Medulla oblongata (tissue), 1 donor: ENCODE measurements around the gene SLC29A3.
A peak's percentile ranks its signal among the peaks of the same experiment; 100 is the strongest.
"Not testable (repeated sequence)": the region's sequence is repeated elsewhere in the genome, so short reads cannot be mapped to it uniquely, and the experiment has no call there.

Experiments
- DNase-seq: peaks from one replicate; pipeline ENCODE4 v3.0.0-alpha.2; 2015; ENCODE audit errors: extremely low spot score

Gene SLC29A3

DNA sequence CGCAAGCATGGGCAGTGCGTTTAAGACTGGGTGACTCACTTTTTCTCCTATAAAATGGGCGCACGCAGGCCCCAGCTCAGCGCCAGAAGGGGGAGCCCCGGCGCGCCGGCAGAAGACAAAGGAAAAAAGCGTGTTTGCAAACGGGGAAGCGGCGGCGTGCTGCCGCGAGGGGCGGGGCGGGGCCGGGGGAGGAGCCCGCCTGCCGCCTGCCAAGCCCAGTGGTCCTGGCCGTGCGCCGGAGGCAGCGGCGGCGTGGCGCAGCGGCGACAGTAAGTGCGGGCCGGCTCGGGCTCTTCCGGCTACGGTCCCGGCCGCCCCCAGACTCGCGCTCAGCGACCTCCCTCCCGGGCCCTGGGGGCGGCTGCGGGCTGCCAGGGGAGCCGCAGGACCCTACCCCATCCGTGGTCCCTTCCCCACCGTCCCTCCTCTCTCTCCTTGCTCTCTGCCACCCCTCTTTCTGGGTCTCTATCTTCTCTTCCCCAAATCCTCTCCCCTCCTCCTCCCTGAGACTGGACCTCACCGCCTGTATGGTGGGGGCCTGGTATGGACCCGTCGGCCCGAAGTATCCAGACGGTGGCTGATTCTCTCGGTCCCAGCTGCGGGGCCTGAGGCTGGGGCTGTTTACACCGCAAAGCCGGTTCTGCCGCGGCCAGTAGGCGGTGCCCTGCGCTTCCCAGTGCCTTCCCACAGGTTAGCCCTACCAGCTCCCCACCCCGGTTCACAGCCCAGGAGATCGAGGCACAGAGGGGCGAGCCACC is at the start of gene SLC29A3:
Gene SLC29A3, plus strand, starts transcription at position 218 of the 758 bp plus-strand sequence. Its CDS starts 51 bp downstream, at position 269.
- DNase-seq, result peak; percentile 82

DNA sequence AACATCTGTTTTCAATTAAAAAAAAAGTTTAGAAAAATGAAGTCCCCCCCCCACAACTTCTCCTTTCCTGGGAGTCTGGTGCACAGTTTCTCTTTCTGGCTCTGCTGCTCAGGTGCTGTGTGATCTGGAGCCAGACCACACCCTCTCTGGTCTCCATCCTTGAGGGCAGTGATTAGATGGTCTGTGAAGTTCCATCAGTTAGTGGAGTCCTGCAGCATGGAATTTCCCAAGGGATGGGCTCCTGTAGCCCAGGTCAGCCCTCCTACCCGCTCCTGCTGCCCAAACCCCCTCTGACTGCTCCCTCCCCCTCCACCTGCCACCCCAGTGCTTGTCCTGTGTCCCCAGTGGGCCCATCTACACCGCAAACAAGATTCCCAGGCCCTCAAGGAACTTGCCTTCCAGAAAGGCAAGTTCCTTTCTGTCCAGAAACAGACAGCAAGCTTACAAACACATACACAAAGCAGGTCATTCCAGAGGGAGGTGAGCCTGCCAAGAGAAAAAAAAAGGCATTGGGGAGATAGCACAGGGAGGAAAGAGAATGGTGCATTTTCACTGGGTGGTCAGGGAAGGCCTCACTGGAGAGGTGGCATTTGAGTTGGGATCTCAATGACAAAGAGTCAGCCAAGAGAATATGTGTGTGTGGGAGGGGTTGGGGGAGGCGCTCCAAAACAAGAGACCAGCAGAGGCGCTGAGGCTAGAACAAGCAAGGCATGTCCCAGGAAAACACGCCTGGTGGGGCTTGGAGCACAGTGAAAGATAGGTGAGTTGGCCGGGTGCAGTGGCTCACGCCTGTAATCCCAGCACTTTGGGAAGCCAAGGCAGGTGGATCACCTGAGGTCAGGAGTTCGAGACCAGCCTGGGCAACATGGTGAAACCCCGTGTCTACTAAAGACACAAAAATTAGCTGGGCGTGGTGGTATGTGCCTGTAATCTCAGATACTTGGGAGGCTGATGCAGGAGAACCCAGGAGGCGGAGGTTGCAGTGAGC is 49.5 kb upstream of the SLC29A3 start:
- DNase-seq, result no peak

DNA sequence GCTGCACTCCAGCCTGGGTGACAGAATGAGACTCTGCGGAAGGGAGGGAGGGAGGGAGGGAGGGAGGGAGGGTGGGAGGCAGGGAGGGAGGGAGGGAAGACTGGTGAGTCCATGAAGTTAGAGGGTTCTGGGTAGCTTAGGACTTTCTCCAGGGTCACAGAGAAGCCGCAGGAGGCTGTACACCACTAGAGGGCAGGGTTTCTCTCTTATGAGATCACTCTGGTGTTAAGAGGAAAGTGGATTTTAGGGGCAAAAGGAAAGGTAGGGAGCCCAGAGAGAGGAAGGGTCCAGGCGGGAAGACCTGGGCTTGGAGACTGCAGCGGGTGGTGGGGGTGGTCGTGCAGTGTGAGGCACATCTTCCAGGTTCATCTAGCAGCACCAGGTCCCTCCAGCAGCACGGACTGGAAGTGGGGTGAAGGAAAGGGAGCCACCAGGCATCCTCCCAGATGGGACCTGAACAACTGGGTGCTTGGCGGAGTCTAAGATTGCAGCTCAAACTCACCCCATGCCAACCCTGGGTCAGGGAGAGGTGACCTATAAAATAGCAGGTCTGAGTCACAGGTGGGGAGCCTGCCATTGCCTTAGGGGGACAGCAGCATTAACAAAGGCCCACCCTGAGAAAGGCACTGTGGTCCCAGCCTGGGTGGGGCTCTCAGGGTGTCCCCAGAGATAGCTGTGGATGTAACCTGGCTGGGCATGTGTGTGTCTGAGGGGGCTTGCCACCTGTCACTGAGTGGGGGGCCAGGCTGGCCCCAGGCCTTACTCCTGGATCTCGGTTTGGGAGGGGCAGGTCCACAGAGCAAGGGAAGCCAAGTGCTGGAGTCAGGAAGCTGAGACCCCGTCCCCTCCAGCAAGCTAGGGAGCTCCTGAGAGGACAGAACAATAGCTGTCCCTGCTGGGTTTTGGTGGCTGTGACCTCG is 48.5 kb upstream of the SLC29A3 start:
- DNase-seq, result peak; percentile 84

DNA sequence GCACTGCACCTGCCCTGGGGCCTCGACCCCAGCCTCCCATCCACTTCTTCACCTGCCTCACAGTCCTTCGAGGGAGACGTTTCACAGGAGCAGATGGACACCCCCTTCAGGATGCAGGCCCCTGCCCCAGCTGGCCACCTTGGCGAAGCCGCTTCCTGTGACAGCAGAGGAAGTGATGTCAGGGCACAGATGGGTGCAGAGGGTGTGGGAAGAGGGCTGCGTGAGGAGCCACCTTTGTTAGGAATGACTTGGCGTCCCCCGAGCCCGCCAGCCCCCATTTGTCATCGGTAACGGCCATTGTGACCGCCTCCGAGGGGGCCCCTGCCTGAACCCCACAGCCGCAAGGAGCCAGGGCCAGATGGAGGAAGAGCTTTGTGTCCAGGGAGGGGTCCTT is 47.4 kb upstream of the SLC29A3 start:
- no peak for DNase-seq

DNA sequence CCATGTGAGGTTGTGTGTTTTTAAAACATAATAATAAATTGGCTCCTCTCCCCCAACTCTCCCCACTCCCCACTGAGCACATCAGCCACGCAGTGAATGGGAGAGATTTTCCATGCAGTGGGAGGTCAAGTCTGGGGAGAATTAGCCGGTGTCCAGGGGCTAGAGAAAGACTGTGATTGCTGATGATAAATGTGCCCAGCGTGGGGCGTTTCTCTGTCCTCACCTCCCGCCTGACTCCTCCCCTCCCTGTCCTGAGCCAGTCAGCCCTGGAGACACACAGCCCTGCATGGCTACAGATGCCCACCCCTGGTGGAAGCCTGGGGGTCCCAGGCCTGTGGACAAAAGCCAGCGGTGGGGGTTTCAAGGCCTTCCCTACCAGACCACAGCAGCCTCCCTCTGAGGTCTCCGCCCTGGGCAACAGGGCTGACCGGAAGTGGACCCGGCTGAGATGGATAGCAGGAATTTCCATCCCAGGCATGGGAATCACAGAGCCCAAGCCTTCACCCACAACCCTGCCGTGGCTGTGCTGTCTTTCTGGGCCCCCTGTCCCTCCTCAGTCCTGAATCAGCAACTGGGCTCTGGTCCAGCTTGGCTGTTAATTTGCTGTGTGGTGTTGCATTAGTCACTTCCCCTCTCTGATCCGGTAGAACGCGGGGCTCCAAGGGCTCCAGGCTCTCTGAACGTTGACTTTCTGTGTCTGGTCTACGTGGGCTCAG is 46.8 kb upstream of the SLC29A3 start:
- DNase-seq, result no peak

DNA sequence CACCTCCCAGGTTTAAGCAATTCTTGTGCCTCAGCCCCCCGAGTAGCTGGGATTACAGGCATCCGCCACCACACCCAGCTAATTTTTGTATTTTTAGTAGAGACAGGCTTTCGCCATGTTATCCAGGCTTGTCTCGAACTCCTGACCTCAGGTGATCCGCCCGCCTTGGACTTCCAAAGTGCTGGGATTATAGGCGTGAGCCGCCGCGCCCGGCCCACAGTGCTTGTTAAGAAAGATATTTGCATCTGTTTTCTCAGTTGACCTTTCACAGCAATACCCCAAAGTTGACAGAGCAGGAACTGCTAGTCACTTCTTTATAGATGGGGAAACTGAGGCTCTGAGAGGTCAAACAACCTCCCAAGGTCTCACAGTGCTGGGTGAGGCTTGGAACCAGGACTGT is 46.1 kb upstream of the SLC29A3 start:
- not testable (repeated sequence) for DNase-seq

DNA sequence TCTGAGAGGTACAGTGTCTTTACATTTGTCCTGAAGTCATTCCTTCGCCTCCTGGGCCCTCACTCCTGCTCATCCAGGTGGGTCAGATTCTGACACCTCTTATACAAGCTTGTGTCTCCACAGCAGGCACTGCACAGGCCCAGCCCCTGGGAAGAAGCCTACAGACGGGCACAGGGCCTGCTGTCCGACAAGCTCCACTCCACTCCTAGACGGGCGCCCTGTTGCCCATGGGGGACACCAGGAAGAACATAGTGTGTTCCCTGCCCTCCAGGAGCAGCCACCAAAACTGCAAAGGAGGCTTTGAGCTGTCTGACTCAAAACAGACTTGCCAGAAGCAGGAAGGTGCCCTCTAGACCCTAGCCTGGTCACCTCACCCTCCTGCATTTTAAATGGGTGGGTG is 45.6 kb upstream of the SLC29A3 start:
- no peak for DNase-seq

DNA sequence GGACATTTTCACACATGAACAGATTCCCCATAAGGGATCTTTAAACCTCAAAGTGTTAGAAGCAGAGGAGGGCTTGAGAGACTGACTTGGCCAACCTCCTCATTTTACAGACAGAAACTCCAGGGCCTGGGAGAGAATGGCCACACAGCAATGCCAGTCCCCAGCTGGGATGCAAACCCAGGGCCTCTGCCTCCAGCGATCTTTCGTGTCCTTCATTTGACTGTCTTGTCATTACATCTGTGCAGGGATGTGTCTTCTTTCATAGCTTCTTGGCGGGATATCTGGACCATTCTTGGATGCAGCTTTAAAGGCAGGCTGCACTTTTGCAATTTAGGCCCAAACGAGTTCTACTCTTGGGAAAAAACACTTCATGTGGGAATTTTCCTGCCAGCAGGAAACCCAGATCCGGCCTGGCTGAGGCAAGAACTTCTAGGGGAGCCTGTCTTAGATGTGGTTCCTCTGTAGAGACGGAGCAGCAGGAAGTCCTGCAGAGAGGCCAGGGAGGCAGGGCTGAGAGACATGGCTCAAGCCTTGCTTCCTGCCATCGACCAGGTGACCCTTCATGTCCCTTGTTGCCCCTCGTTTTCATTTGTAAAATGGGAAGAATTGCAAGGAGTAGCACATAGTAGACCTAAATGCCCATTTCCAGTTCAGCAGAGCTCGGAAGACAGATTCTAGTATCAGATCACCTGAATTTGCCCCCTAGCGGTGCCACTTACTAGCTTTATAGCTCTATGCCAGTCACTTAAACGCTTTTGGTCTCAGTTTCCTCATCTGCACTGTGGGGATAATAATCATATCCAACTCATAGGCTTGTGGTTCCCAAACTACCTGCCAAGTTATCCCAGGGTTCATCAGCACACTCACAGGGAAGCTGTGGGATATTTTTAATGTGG is 43.9 kb upstream of the SLC29A3 start:
- no peak for DNase-seq

DNA sequence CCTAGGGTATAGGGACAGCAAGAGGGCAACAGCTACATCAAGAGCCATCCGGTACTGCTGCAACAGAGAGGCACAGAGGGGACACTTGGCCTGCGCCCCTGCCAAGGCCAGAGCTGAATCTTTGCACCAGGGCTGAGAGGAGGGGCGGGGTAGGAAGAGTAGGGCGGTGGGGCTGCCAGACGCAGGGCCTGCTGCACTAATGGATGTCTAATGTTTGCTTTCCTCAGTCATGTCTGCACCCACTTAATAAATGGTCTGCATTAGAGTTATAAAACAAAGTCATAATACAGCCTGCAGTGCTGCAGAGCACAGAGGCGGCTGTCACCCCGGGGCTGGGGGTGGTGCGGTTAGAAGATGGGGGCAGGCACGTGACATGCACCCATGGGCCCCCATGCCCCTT is 42.2 kb upstream of the SLC29A3 start:
- no peak for DNase-seq

DNA sequence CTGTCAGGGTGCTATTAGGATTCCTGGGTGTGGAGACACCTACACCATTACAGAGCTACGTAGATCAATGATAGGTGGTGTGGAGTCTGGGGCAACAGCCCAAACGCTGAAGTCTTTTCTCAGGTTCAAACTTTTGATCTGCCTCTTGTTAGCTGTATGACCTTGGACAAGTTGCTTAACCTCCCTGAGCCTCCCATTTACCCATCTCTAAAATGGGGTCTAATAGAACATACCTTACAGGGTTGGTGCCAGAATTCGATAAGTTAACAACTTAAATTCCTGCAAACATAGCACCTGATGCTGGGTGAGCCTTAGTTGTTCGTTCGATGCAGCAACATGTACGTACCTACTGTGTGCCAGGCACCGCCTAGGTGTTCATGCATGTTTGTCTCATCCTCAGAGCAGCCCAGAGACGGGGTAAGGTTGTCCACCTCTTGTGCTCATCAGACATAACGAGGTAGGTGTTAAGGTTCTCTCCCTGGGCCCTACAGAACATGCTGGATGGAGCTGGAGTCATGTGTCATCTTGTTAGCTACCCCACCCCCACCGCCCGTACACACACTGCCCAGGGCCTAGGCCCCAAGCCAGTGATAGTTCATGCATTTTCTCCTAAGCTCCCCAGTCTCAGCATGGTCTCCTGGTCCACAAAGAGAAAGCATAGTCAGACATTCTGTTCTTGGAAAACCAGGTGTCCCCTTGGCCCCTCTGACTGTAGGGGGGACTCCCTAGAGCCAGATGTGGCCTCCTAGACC is 41.0 kb upstream of the SLC29A3 start:
- DNase-seq, result peak; percentile 59

DNA sequence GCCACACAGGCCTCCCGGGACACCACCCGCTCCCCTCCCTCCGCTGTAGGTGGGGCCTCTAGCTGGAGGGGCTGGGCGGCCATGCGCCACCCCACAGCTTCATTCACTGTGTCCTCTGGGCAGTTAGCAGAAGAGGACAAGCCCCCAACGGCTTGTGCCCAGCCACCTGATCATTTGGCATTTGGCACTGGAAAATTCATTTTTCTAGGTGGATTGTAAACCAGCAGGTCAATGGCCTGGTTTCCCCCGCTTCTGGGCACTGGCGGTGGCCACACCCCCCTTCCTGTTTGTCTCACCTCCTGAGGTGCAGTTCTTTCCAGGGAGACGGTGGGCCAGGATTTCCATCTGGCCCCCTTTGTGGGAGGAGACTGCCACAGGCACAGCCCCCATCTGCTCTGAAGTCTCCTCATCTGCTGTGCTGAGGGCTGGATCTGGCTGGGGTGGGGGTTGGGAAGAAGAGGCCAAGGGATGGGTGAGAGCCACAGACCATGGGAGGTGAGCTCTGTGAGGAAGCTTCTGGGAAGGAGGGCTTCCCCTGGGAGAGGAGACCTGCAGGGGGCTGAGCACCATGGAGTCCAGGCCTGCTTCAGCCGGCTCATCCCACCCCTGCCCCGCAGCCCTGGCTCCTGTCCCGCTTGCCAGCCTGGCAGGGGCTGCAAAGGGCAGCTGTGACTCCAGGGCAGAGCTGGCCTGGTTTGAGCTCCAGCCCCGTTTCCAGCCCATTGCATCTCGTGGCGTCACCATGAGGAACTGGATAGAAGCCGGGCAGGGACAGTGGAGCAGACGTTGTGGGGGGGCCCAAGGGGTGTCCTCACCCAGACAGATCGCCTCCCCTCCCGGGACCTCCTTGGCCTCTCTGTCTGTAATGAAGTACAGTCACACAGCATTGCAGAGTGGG is 40.1 kb upstream of the SLC29A3 start:
- DNase-seq, result peak; percentile 75

DNA sequence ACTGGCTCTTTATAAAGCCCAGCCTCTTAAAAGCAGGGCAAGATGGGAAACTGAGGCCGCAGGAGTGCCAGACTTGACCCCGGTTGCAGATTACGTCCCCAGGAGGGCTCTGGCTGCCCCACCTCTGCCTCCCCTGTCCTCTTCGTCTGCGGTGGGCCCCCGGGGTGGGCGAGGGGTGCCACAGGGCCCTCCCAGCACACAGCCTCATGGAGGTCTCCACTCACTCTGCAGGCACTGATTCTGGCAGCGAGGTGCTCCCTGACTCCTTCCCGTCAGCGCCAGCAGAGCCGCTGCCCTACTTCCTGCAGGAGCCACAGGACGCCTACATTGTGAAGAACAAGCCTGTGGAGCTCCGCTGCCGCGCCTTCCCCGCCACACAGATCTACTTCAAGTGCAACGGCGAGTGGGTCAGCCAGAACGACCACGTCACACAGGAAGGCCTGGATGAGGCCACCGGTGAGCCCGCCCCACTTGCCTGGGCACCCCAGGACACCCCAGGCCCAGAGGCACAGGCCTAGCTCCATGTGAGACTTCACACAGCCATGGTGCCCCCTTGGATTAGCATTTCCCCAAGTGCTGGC is 39.4 kb upstream of the SLC29A3 start:
- DNase-seq, result no peak

DNA sequence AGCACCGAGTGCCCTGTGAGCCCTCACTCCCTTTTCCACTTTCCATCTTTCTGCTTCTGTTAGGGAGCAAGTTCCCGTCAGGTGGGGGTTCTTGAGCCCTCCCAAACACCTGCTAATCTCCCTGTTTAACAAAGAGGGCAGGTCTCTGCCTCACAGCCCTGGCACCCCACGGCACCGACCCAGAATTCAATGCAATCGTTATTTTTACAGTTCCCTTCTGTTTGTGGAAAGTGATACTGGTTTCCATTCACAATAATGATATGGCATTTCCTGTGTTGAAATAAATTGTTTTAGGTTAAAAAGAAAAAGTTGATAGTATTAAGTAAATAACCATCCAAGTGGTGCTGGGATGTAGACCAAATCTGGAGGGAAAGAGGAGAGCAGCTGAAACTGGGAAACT is 38.8 kb upstream of the SLC29A3 start:
- DNase-seq, result no peak

DNA sequence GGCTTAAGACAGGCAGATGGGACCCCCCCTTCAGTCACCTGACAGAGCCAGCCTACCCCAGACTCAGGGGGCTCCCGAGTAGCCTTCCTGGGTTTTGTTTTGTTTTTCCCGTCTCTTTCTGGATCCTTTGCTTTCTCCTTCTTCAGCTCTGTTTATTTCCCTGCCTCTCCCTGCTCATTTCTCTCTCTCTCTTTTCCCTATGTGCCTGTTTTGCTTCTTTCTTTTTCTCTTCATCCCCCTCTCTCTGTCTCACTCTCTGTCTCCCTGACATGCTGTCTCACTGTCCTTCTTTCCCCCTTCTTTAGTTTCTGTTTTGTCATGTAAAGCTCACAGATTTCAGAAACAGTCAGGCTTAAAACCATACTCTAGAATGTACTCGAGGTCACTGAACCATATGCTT is 38.2 kb upstream of the SLC29A3 start:
- DNase-seq, result no peak

DNA sequence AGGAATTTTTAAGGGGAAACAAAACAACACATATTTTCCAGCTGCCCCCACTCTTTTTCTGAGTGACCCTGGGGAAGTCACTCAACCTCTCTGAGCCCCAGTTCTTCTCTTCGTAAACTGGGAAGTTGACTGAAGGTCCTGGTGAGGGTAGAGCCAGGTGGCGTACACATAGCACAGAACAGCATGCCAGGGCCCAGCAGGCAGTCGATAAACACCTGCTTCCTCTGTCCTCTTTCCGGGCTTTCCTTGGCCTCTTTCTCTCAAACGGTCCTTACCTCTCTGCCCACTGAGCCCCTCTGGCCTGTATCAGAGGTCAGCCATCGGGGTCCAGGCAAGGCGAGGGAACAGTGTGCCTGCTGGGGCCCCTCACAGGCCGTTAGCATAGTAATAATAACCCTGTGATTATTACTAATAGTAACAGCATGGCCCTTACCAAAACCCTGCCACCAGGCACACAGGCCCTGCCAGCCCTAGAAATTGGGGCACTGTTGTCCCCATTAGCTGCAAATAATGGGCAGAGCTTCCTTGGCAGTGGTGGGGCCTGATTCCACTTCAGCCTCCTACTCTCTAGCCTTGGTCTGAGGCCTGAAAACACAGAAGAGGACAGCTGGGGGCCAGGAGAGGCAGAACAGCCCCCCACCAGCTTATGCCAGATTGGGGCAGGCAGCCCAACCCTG is 37.3 kb upstream of the SLC29A3 start:
- no peak for DNase-seq

DNA sequence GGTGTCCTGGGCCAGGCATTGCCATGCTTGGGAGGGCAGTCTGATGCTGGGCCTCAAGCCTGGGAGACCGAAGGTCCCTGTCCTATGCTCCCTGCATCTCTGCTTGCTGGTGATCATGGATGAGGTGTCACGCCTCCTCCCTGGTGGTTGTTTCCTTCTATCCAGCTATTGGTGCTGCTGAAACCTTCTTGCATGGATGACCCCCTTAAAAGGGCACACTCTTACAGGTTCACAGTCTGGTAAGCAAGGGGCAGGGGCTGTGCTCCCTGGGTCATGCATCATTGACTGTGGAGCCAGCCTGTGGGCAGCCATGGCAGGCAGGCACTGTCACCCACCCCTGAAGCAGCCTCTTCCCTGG is 36.8 kb upstream of the SLC29A3 start:
- DNase-seq, result no peak

DNA sequence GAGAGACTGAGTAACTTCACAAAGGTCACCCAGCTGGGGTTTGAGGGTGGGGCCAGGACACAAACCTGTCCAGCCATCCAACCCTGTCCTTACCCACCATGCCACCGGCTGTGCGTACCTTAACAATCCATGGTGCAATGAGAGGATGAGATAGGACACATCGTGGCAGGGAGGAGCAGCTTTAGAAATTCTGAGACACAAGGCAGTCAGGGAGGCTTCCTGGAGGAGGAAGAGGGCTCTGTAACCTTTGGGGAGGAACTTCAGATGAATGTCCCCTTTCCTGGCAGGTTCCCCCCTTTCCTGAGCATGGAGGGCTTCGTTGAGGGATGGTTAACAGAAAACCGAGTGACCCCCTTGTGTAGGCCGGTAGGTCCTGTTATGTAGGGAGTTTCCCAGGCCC is 35.6 kb upstream of the SLC29A3 start:
- no peak for DNase-seq
